Heart right ventricle (tissue), 16 donors: ENCODE data around the gene GTF2B. TPM values are rescaled to one million over a fixed set of nuclear protein-coding genes. Genes with fewer than 3 reads are reported as not detected.
"Not testable (repeated sequence)": the region's sequence is repeated elsewhere in the genome, so short reads cannot be mapped to it uniquely, and the experiment has no call there.

Experiments used
- ATAC-seq, 8 donors: fragments of 200-7000 bp; cut with Tn5 transposase; one replicate each; pipeline ENCODE4 v1.9.1; 2020; ENCODE audit warnings: mild to moderate bottlenecking in 8 of 8, moderate library complexity in 8 of 8, moderate number of reproducible peaks in 1 of 8
- DNase-seq, 2 donors: peaks; one replicate each; pipeline ENCODE4 v3.0.0-alpha.2; 2020
- H3K27ac ChIP-seq, 10 donors: fragments of 200-600 bp; sonication (generic) in 2 of 10; one replicate each; pipeline versions ENCODE4 v1.5.0 to v1.8.0; 2020 to 2022; ENCODE audit warnings: mild to moderate bottlenecking in 3 of 10
- H3K27me3 ChIP-seq, 7 donors: fragments of 200-600 bp; one replicate each; pipeline ENCODE4 v1.8.0; 2021 to 2022; ENCODE audit warnings: mild to moderate bottlenecking in 2 of 7
- H3K36me3 ChIP-seq, 9 donors: fragments of 200-600 bp; sonication (generic) in 1 of 9; one replicate each; pipeline versions ENCODE4 v1.5.0 to v1.8.0; 2020 to 2022; ENCODE audit warnings: mild to moderate bottlenecking in 2 of 9
- H3K4me1 ChIP-seq, 9 donors: fragments of 200-600 bp; sonication (generic) in 1 of 9; one replicate each; pipeline versions ENCODE4 v1.5.0 to v1.8.0; 2020 to 2022; ENCODE audit warnings: mild to moderate bottlenecking in 4 of 9
- H3K4me3 ChIP-seq, 10 donors: fragments of 200-600 bp; sonication (generic) in 2 of 10; one replicate each; pipeline versions ENCODE4 v1.5.0 to v1.8.0; 2020 to 2022; ENCODE audit warnings: mild to moderate bottlenecking in 7 of 10, moderate library complexity in 2 of 10
- H3K9me3 ChIP-seq, 11 donors: fragments of 200-600 bp in 10 of 11; sonication (generic) in 2 of 11; one replicate each; pipeline versions ENCODE4 v1.5.0 to v1.8.0; 2013 to 2022; ENCODE audit warnings: mild to moderate bottlenecking in 2 of 11, control low read depth in 1 of 11, moderate library complexity in 1 of 11
- CTCF ChIP-seq, 9 donors: fragments of 200-600 bp; sonication (generic) in 2 of 9; IDR thresholded peaks; one replicate each; pipeline versions ENCODE4 v1.5.0 to v1.8.0; 2021 to 2022; ENCODE audit warnings: antibody characterized with exemption in 9 of 9, mild to moderate bottlenecking in 5 of 9, moderate library complexity in 1 of 9
- WGBS, 2 donors: extraction: QIAGEN DNeasy Blood & Tissue Kit; methylation state at CpG; one replicate each; pipeline ENCODE4 v1.1.7; 2013; ENCODE audit warnings: inconsistent platforms in 1 of 2; 5-methylcytosine and 5-hydroxymethylcytosine counted together
- intact Hi-C, 10 donors: fragments of 100-400 bp; cut with DNase I; formaldehyde crosslinking; loops; one replicate each; pipeline versions ENCODE4 v1.11.1 to v1.14.2; 2022
- polyA plus RNA-seq, 2 donors: library from polyadenylated mRNA; stranded (reverse); fragments of 200-250 nt; gene quantifications; one replicate each; pipeline ENCODE4 v1.2.3, GENCODE V29; 2013
- total RNA-seq, 10 donors: library from RNA; stranded (reverse); fragmentation: NEBNext Ultra II Directional in 3 of 10; extraction: Animal tissue kit (Norgen Biotek cat#: 25700) in 3 of 10; gene quantifications; one replicate each; pipeline versions ENCODE4 v1.2.1 to v1.2.4, GENCODE V29; 2021 to 2023
- donor health status: Arrhythmogenic right ventricular cardiomyopathy.
- donor health status: ischemic (EF 13 %, LVEDD 7.1; RV severe dilation, severe dysfunction).
- donor health status: healthy with polysubstance abuse.
- donor health status: DM: no; HTN: yes; CAD: no.
- donor health status: DM: no; HTN: no; CAD: no.
- donor health status: ischemic (EF 25% LVEDD 6.9; RV normal size, moderate dysfunction).
- donor health status: ischemic (EF 25% LVEDD 5.7; RV mildly dilated, moderate dysfunction).
- donor health status: healthy.
- donor health status: DM: yes; HTN: yes; CAD: no.
- donor health status: Ischemic cardiomyopathy.
- donor health status: ischemic (EF 35%, LVEDD 5.7; RV mildly dilated, moderate dysfunction).
- donor health status: nonischemic (EF 11% LVEDD 7.7; RV severe dilation, severe dysfunction).
- donor health status: DM: yes; HTN: yes; CAD: no.
- donor health status: PGD.
- donor health status: ischemic (EF 29% LVEDD 5.4; RV normal size, mild dysfunction).
- donor health status: nonischemic (EF 23%, LVEDD 6.1; RV moderate dilation, normal function).

GTF2B gene
- total and polyA plus RNA-seq, 12 donors = 7.5 to 16.0 (median 12.6) TPM

GRCh38 chr1:88883156-88883555, 8.2 kb downstream of the GTF2B start:
- WGBS, 2 donors = 81 to 84% methylated on average over 3 of the region's 3 CpGs
- DNase-seq (no peak), ATAC-seq (no peak)
- TF ChIP-seq CTCF (IDR thresholded peaks at IDR 0.05) = no peak
- Histone ChIP-seq H3K36me3 (peaks cover 0 to 98% (median 29%) of the 10 kb centered on the region in 9 donors), H3K9me3 (no peaks in the 10 kb centered on the region), H3K27me3 (no peaks in the 10 kb centered on the region), H3K4me3 (no peak overlapping the region), H3K27ac (no peak overlapping the region), H3K4me1 (peaks cover 0 to 34% (median 9%) of the 10 kb centered on the region in 9 donors)
- intact Hi-C loops = loop anchor here in 2 of 10 donors (5.0 to 10.0 kb wide), 2 partner anchors 81 to 228 kb away; no protein-coding TSS in a partner anchor

GRCh38 chr1:88880717-88881116, 10.7 kb downstream of the GTF2B start:
- H3K4me1 ChIP-seq = peaks cover 0 to 50% (median 26%) of the 10 kb centered on the region in 9 donors
- intact Hi-C loops = loop anchor here in 2 of 10 donors (5.0 to 10.0 kb wide), 2 partner anchors 78 to 226 kb away; no protein-coding TSS in a partner anchor

GRCh38 chr1:88878731-88879130, 12.6 kb downstream of the GTF2B start:
- 60 to 72% methylated on average over 4 of the region's 4 CpGs for WGBS, 2 donors
- TF ChIP-seq CTCF (IDR thresholded peaks at IDR 0.05) = no peak
- Histone ChIP-seq H3K4me3 (no peak overlapping the region), H3K36me3 (peaks cover 0 to 60% (median 4%) of the 10 kb centered on the region in 9 donors), H3K27ac (no peak overlapping the region), H3K4me1 (peaks cover 0 to 58% (median 43%) of the 10 kb centered on the region in 9 donors), H3K27me3 (no peaks in the 10 kb centered on the region), H3K9me3 (no peaks in the 10 kb centered on the region)
- DNase-seq (no peak), ATAC-seq (peak in 1 of 8 donors; percentile 9)
- intact Hi-C loops = loop anchor here in 4 of 10 donors (5.0 to 10.0 kb wide), 2 partner anchors 221 to 224 kb away; no protein-coding TSS in a partner anchor

More at GRCh38 chr1:88880717-88881116, 10.7 kb downstream of the GTF2B start:
- H3K9me3 ChIP-seq, DNase-seq, H3K27me3 ChIP-seq, ATAC-seq, H3K4me3 ChIP-seq, H3K27ac ChIP-seq: not testable (repeated sequence)
- H3K36me3 ChIP-seq = peaks cover 0 to 80% (median 22%) of the 10 kb centered on the region in 9 donors
- 65 to 70% methylated on average over 8 of the region's 8 CpGs for whole genome bisulfite sequencing, 2 donors

GRCh38 chr1:88877911-88878310, 13.5 kb downstream of the GTF2B start:
- Histone ChIP-seq H3K4me1 (peaks cover 0 to 56% (median 42%) of the 10 kb centered on the region in 9 donors), H3K27me3 (no peaks in the 10 kb centered on the region), H3K27ac (no peak overlapping the region), H3K4me3 (no peak overlapping the region), H3K36me3 (peaks cover 0 to 52% (median 4%) of the 10 kb centered on the region in 9 donors), H3K9me3 (no peaks in the 10 kb centered on the region)
- peak in 2 of 8 donors; percentile 17 to 26 for ATAC-seq
- intact Hi-C loops = loop anchor here in 5 of 10 donors (2.0 to 10.0 kb wide), 3 partner anchors 221 to 223 kb away; no protein-coding TSS in a partner anchor
- TF ChIP-seq CTCF (IDR thresholded peaks at IDR 0.05) = no peak
- WGBS, 2 donors = 81 to 83% methylated on average over 9 of the region's 9 CpGs
- DNase-seq = no peak

- no peak overlapping the region for H3K27ac ChIP-seq
- peaks cover 0 to 51% (median 37%) of the 10 kb centered on the region in 9 donors for H3K4me1 ChIP-seq
- ATAC-seq = no peak
These were observed 14.0 kb downstream of the GTF2B start for GRCh38 chr1:88877382-88877825.

More at GRCh38 chr1:88877382-88877825, 14.0 kb downstream of the GTF2B start:
- intact Hi-C loops = loop anchor here in 5 of 10 donors (2.0 to 10.0 kb wide), 3 partner anchors 220 to 223 kb away; no protein-coding TSS in a partner anchor
- Histone ChIP-seq H3K27me3 (no peaks in the 10 kb centered on the region), H3K36me3 (peaks cover 0 to 46% (median 4%) of the 10 kb centered on the region in 9 donors), H3K9me3 (no peaks in the 10 kb centered on the region), H3K4me3 (no peak overlapping the region)
- peak; percentile 21 to 76 (median 59) for TF ChIP-seq CTCF (IDR thresholded peaks at IDR 0.05)
- WGBS, 2 donors = 39 to 47% methylated on average over 6 of the region's 6 CpGs
- no peak for DNase-seq
